HG03196 (cell line): ENCODE measurements around the gene RETN.

Experiments used
- ATAC-seq: cut with Tn5 transposase; IDR thresholded peaks from one replicate; pipeline ENCODE4 v1.9.1; 2021; ENCODE audit not compliant: unreplicated experiment

Gene RETN

GRCh38 chr19:7657131-7657751, 11.6 kb upstream of the RETN start:
- no peak for ATAC-seq

GRCh38 chr19:7658219-7658686, 10.6 kb upstream of the RETN start:
- ATAC-seq: no peak

- no peak for ATAC-seq
Measured at GRCh38 chr19:7661744-7662538, 6.9 kb upstream of the RETN start.

- ATAC-seq: no peak
Measured at GRCh38 chr19:7662657-7663056, 6.2 kb upstream of the RETN start.

GRCh38 chr19:7663706-7664105, 5.1 kb upstream of the RETN start:
- no peak for ATAC-seq

- ATAC-seq: no peak
Measured at GRCh38 chr19:7665076-7665475, 3.8 kb upstream of the RETN start.

- ATAC-seq: no peak
Measured at GRCh38 chr19:7669641-7670040, 792 bp downstream of the RETN start.

GRCh38 chr19:7670150-7670783, 1.4 kb downstream of the RETN start:
- no peak for ATAC-seq

- no peak for ATAC-seq
Measured at GRCh38 chr19:7670790-7671189, 1.9 kb downstream of the RETN start.

GRCh38 chr19:7672522-7672921, 3.7 kb downstream of the RETN start:
- no peak for ATAC-seq

GRCh38 chr19:7674010-7675005, 5.5 kb downstream of the RETN start:
- ATAC-seq: no peak

- ATAC-seq: no peak
Measured at GRCh38 chr19:7676376-7676775, 7.5 kb downstream of the RETN start.

GRCh38 chr19:7676854-7677253, 8.0 kb downstream of the RETN start, which contains the start of gene MCEMP1:
Gene MCEMP1, plus strand, starts transcription at chr19:7677090. Its CDS starts 31 bp downstream, at chr19:7677121.
- no peak for ATAC-seq

GRCh38 chr19:7677669-7678311, 8.9 kb downstream of the RETN start:
- ATAC-seq: no peak

- peak; percentile 33 for ATAC-seq
Measured at GRCh38 chr19:7678971-7679751, 10.3 kb downstream of the RETN start.

GRCh38 chr19:7679771-7680605, 11.1 kb downstream of the RETN start:
- no peak for ATAC-seq

GRCh38 chr19:7680606-7681339, 11.9 kb downstream of the RETN start, which contains the start of gene TRAPPC5:
Gene TRAPPC5, plus strand, starts transcription at chr19:7680833. Its CDS starts 1,421 bp downstream, at chr19:7682254.
- ATAC-seq: peak; percentile 59
